ENCODE results near the gene ILDR2. TPM values are rescaled to one million over a fixed set of nuclear protein-coding genes. Genes with fewer than 3 reads are reported as not detected.

ILDR2 gene
- total RNA-seq, 1 experiment from 2014 or later = 43.5 TPM

Other genes starting within 250 kb of the ILDR2 start
- 35.4 and 44.6 TPM in 2 replicates for gene POGK, start 136.1 kb downstream of the ILDR2 start, total RNA-seq (2014; rRNA removed; shearing (Covaris generic))
- gene TADA1, start 99.3 kb downstream of the ILDR2 start, total RNA-seq (2014; rRNA removed; shearing (Covaris generic)) = 20.6 and 22.6 TPM in 2 replicates
- gene MAEL, start 13.7 kb upstream of the ILDR2 start, total RNA-seq (2014; rRNA removed; shearing (Covaris generic)) = 0.05 TPM in 1 of 2 replicates, not detected in the other
- not detected in 2 replicates for gene GPA33, start 114.8 kb upstream of the ILDR2 start, total RNA-seq (2014; rRNA removed; shearing (Covaris generic))
- not detected in 2 replicates for gene STYXL2, start 118.5 kb upstream of the ILDR2 start, total RNA-seq (2014; rRNA removed; shearing (Covaris generic))
- 2.5 and 5.0 TPM in 2 replicates for gene POU2F1, start 245.3 kb upstream of the ILDR2 start, total RNA-seq (2014; rRNA removed; shearing (Covaris generic))